HL-60 (cell line): ENCODE data around the gene ATP11B.

Experiments used
- GABPA ChIP-seq: IDR thresholded peaks from 2 replicates; pipeline ENCODE4 v1.6.1; 2012; ENCODE audit warnings: low read depth
- POLR2AphosphoS5 ChIP-seq: IDR thresholded peaks from 2 replicates; pipeline ENCODE4 v1.6.1; 2012; ENCODE audit warnings: low read depth
- REST ChIP-seq: IDR thresholded peaks from 2 replicates; pipeline ENCODE4 v1.6.1; 2012; ENCODE audit warnings: low read depth; ENCODE audit not compliant: insufficient replicate concordance
- SPI1 ChIP-seq: IDR thresholded peaks from 2 replicates; pipeline ENCODE4 v1.6.1; 2012; ENCODE audit warnings: low read depth, mild to moderate bottlenecking, borderline replicate concordance
- TF ChIP-seq, protein P1 (sequence below): IDR thresholded peaks from one replicate; pipeline ENCODE4 v1.5.1; 2011; ENCODE audit warnings: low read length, control low read depth, inconsistent platforms; ENCODE audit not compliant: insufficient read depth

DNA sequence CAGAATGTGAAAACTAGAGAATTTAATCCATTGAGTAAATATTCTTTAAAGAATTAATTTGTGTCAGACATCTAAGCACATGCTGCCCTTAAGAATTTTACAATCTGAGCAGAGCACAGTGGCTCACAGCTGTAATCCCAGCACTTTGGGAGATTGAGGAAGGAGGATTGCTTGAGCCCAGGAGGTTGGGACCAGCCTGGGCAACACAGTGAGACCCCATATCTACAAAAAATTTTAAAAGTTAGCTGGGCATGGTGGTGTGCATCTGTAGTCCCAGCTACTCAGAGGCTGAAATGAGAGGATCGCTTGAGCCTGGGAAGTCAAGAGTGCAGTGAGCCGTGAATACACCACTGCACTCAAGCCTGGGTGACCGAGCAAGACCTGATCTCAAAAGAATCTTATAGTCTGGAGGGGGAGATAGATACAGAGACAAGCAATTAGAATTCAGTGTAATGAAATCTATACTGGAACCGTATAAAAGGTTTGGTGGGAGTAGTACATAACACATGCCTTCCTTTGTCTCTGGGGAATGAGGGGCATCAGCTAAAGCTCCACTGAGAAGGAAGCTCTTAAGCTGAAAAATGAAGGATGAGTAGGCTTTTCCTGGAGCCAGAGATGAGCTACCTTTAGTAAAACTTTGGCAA is 21.2 kb downstream of the ATP11B start:
- TF ChIP-seq, protein P1, sequence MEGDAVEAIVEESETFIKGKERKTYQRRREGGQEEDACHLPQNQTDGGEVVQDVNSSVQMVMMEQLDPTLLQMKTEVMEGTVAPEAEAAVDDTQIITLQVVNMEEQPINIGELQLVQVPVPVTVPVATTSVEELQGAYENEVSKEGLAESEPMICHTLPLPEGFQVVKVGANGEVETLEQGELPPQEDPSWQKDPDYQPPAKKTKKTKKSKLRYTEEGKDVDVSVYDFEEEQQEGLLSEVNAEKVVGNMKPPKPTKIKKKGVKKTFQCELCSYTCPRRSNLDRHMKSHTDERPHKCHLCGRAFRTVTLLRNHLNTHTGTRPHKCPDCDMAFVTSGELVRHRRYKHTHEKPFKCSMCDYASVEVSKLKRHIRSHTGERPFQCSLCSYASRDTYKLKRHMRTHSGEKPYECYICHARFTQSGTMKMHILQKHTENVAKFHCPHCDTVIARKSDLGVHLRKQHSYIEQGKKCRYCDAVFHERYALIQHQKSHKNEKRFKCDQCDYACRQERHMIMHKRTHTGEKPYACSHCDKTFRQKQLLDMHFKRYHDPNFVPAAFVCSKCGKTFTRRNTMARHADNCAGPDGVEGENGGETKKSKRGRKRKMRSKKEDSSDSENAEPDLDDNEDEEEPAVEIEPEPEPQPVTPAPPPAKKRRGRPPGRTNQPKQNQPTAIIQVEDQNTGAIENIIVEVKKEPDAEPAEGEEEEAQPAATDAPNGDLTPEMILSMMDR: no peak
- no peak for TF ChIP-seq REST
- no peak for TF ChIP-seq SPI1
- TF ChIP-seq GABPA: no peak
- TF ChIP-seq POLR2AphosphoS5: no peak
